HEK293 (cell line): Measurements from ENCODE around the gene P2RX4.
A peak's percentile ranks its signal among the peaks of the same experiment; 100 is the strongest.
"Not testable (repeated sequence)": the region's sequence is repeated elsewhere in the genome, so short reads cannot be mapped to it uniquely, and the experiment has no call there.

ENCODE experiments used
- CTCF ChIA-PET: fragments of 350-600 bp; formaldehyde crosslinking; extraction: SDS; loops from one replicate; lab custom pipeline; 2021; ENCODE audit warnings: antibody characterized with exemption; lab: Yijun Ruan, JAX
- POLR2A ChIA-PET: fragments of 300-600 bp; formaldehyde crosslinking; extraction: SDS; loops from one replicate; lab custom pipeline; 2020; ENCODE audit warnings: antibody characterized with exemption, inconsistent platforms; lab: Yijun Ruan, JAX
- H3K27ac ChIP-seq: fragments of 200-500 bp; sonication (Bioruptor generic); 2 replicates; pipeline ENCODE4 v1.5.1; 2014; ENCODE audit warnings: low read depth, low read length, control low read depth, inconsistent platforms; ENCODE audit errors: extremely low read depth
- H3K36me3 ChIP-seq, 2 experiments: fragments of 200-500 bp in 1 of 2; sonication (Bioruptor generic) in 1 of 2; 1 replicate in 1 of 2; 2 replicates in 1 of 2; pipeline ENCODE4 v1.5.1; 2014 to 2017; ENCODE audit warnings: inconsistent platforms in 2 of 2, low read length in 2 of 2; ENCODE audit not compliant: control insufficient read depth in 2 of 2, insufficient read depth in 1 of 2
- H3K4me1 ChIP-seq: fragments of 200-500 bp; sonication (Bioruptor generic); 2 replicates; pipeline ENCODE4 v1.5.1; 2014; ENCODE audit warnings: mild to moderate bottlenecking, low read length, inconsistent platforms; ENCODE audit not compliant: control insufficient read depth, insufficient read depth
- H3K4me3 ChIP-seq: 2 replicates; pipeline ENCODE4 v1.5.1; 2011; ENCODE audit warnings: low read depth, mild to moderate bottlenecking, control low read depth, low read length, moderate library complexity
- H3K9me3 ChIP-seq: fragments of 200-500 bp; sonication (Bioruptor generic); 2 replicates; pipeline ENCODE4 v1.5.1; 2014; ENCODE audit warnings: low read depth, low read length, inconsistent platforms; ENCODE audit not compliant: control insufficient read depth, insufficient read depth
- KLF8 ChIP-seq: fragments of 450-650 bp; formaldehyde crosslinking; IDR thresholded peaks from 2 replicates; pipeline ENCODE4 v1.5.1; 2016; ENCODE audit warnings: missing biosample characterization, missing genetic modification characterization
- MEIS1 ChIP-seq: sonication (generic); formaldehyde crosslinking; IDR thresholded peaks from 2 replicates; pipeline ENCODE4 v1.8.1; 2022; ENCODE audit warnings: missing genetic modification reagents, mild to moderate bottlenecking, borderline replicate concordance
- OSR2 ChIP-seq: fragments of 450-650 bp; formaldehyde crosslinking; IDR thresholded peaks from 2 replicates; pipeline ENCODE4 v1.5.1; 2016; ENCODE audit warnings: missing biosample characterization, missing genetic modification characterization
- ZBTB21 ChIP-seq: fragments of 450-650 bp; formaldehyde crosslinking; IDR thresholded peaks from 2 replicates; pipeline ENCODE4 v1.5.1; 2017; ENCODE audit warnings: missing biosample characterization, missing genetic modification characterization
- ZIC2 ChIP-seq: fragments of 450-650 bp; formaldehyde crosslinking; IDR thresholded peaks from 2 replicates; pipeline ENCODE4 v1.5.1; 2016; ENCODE audit warnings: missing biosample characterization, missing genetic modification characterization
- ZNF16 ChIP-seq: fragments of 450-650 bp; formaldehyde crosslinking; IDR thresholded peaks from 2 replicates; pipeline ENCODE4 v1.5.1; 2016; ENCODE audit warnings: low read depth, missing biosample characterization, missing genetic modification characterization
- ZNF223 ChIP-seq: fragments of 450-650 bp; formaldehyde crosslinking; IDR thresholded peaks from 2 replicates; pipeline ENCODE4 v1.5.1; 2016; ENCODE audit warnings: missing biosample characterization, missing genetic modification characterization
- ZNF521 ChIP-seq: fragments of 450-650 bp; formaldehyde crosslinking; IDR thresholded peaks from 2 replicates; pipeline ENCODE4 v1.5.1; 2017; ENCODE audit warnings: missing biosample characterization, mild to moderate bottlenecking, missing genetic modification characterization
- ZNF529 ChIP-seq: fragments of 450-650 bp; formaldehyde crosslinking; IDR thresholded peaks from 2 replicates; pipeline ENCODE4 v1.5.1; 2017; ENCODE audit warnings: missing genetic modification characterization, missing biosample characterization; ENCODE audit not compliant: insufficient replicate concordance
- ZNF560 ChIP-seq: fragments of 450-650 bp; formaldehyde crosslinking; IDR thresholded peaks from 2 replicates; pipeline ENCODE4 v1.5.1; 2017; ENCODE audit warnings: missing biosample characterization, missing genetic modification characterization, borderline replicate concordance
- ZNF837 ChIP-seq: fragments of 450-650 bp; formaldehyde crosslinking; IDR thresholded peaks from 2 replicates; pipeline ENCODE4 v1.5.1; 2016; ENCODE audit warnings: missing biosample characterization, missing genetic modification characterization
- TF ChIP-seq, protein P1 (sequence below): fragments of 450-650 bp; formaldehyde crosslinking; IDR thresholded peaks from 2 replicates; pipeline ENCODE4 v1.5.1; 2016; ENCODE audit warnings: missing biosample characterization, missing genetic modification characterization
- TF ChIP-seq, protein P2 (sequence below): fragments of 450-650 bp; formaldehyde crosslinking; conservative IDR thresholded peaks from 2 replicates; pipeline ENCODE4 v1.5.1; 2016; ENCODE audit warnings: low read depth, missing biosample characterization, missing genetic modification characterization
- TF ChIP-seq, protein P3 (sequence below): fragments of 450-650 bp; formaldehyde crosslinking; IDR thresholded peaks from 2 replicates; pipeline ENCODE4 v1.5.1; 2016; ENCODE audit warnings: missing biosample characterization, missing genetic modification characterization
- TF ChIP-seq, protein P4 (sequence below): fragments of 450-650 bp; formaldehyde crosslinking; IDR thresholded peaks from 2 replicates; pipeline ENCODE4 v1.5.1; 2016; ENCODE audit warnings: missing biosample characterization, missing genetic modification characterization, low read depth
- TF ChIP-seq, protein P5 (sequence below): fragments of 450-650 bp; formaldehyde crosslinking; IDR thresholded peaks from 2 replicates; pipeline ENCODE4 v1.5.1; 2016; ENCODE audit warnings: missing biosample characterization, missing genetic modification characterization

Gene P2RX4

DNA sequence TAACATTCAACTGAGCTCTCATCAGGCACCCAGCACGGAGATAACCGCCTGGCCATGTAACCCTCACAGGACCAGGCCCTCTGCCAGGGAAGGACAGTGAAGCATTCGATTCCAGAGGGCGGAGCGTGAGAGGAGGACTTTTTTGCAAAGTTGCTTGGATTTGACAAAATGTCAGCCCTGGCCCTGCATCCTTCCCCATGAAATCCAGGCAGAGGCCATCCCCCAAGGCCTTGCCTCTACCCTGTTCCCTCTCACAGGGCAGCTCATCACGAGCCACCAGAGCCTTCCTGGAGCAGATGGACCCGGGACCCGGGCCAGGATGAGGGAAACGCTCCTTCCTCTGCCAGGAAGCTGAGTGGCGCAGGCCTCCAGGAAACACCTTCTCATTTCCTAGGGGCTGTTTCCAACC lies 69.6 kb downstream of the P2RX4 start (continued):
- TF ChIP-seq, protein P1, sequence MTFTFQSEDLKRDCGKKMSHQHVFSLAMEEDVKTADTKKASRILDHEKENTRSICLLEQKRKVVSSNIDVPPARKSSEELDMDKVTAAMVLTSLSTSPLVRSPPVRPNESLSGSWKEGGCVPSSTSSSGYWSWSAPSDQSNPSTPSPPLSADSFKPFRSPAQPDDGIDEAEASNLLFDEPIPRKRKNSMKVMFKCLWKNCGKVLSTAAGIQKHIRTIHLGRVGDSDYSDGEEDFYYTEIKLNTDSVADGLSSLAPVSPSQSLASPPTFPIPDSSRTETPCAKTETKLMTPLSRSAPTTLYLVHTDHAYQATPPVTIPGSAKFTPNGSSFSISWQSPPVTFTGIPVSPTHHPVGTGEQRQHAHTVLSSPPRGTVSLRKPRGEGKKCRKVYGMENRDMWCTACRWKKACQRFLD (tag by site-specific recombination), result no peak
- TF ChIP-seq KLF8 (tag by site-specific recombination) (no peak), ZIC2 (tag by site-specific recombination) (no peak), MEIS1 (CRISPR knock-in tag) (no peak), ZNF560 (tag by site-specific recombination) (no peak), ZNF521 (no peak), ZNF16 (tag by site-specific recombination) (no peak), ZNF837 (no peak)
- TF ChIP-seq, protein P2, sequence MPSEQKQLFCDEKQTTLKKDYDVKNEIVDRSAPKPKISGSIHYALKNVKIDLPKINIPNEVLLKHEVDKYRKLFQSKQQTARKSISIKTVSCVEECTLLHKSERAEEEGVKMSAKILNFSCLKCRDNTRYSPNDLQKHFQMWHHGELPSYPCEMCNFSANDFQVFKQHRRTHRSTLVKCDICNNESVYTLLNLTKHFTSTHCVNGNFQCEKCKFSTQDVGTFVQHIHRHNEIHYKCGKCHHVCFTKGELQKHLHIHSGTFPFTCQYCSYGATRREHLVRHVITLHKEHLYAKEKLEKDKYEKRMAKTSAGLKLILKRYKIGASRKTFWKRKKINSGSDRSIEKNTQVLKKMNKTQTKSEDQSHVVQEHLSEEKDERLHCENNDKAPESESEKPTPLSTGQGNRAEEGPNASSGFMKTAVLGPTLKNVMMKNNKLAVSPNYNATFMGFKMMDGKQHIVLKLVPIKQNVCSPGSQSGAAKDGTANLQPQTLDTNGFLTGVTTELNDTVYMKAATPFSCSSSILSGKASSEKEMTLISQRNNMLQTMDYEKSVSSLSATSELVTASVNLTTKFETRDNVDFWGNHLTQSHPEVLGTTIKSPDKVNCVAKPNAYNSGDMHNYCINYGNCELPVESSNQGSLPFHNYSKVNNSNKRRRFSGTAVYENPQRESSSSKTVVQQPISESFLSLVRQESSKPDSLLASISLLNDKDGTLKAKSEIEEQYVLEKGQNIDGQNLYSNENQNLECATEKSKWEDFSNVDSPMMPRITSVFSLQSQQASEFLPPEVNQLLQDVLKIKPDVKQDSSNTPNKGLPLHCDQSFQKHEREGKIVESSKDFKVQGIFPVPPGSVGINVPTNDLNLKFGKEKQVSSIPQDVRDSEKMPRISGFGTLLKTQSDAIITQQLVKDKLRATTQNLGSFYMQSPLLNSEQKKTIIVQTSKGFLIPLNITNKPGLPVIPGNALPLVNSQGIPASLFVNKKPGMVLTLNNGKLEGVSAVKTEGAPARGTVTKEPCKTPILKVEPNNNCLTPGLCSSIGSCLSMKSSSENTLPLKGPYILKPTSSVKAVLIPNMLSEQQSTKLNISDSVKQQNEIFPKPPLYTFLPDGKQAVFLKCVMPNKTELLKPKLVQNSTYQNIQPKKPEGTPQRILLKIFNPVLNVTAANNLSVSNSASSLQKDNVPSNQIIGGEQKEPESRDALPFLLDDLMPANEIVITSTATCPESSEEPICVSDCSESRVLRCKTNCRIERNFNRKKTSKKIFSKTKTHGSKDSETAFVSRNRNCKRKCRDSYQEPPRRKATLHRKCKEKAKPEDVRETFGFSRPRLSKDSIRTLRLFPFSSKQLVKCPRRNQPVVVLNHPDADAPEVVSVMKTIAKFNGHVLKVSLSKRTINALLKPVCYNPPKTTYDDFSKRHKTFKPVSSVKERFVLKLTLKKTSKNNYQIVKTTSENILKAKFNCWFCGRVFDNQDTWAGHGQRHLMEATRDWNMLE (tag by site-specific recombination), result no peak

DNA sequence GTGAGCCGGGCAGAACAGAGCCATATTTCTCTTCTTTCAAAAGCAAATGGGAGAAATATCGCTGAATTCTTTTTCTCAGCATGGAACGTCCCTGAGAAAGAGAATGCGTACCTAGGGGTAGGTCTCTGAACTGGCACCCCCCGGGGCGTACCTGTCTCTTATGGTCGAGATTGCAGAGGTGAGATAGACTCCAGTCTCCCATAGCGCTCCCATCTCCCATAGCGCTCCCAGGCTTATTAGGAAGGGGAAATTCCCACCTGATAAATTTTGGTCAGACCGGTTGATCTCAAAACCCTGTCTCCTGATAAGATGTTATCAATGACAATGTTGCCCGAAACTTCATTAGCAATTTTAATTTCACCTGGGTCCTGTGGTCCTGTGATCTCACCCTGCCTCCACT lies 70.6 kb downstream of the P2RX4 start:
- H3K4me1 ChIP-seq, H3K27ac ChIP-seq, POLR2A ChIA-PET, H3K9me3 ChIP-seq, H3K36me3 ChIP-seq, H3K4me3 ChIP-seq, CTCF ChIA-PET: not testable (repeated sequence)

DNA sequence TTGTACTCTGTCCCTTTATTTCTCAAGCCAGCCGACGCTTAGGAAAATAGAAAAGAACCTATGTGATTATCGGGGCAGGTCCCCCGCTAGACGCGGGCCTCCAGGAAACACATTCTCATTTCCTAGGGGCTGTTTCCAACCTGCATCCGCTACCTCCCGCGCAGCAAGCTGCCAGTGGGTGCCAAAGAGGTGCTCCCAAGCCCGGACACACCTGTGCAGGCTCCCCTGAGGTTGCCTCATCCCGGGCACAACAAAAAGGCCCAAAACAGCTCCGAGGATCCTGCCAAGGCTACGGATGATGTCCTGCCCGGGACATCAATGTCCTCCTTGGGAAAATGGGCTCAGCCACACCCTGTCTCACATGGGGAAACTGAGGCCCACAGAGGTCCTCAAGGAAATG lies 71.2 kb downstream of the P2RX4 start:
- POLR2A ChIA-PET, CTCF ChIA-PET, H3K4me1 ChIP-seq, H3K4me3 ChIP-seq, H3K9me3 ChIP-seq, H3K36me3 ChIP-seq, H3K27ac ChIP-seq: not testable (repeated sequence)

DNA sequence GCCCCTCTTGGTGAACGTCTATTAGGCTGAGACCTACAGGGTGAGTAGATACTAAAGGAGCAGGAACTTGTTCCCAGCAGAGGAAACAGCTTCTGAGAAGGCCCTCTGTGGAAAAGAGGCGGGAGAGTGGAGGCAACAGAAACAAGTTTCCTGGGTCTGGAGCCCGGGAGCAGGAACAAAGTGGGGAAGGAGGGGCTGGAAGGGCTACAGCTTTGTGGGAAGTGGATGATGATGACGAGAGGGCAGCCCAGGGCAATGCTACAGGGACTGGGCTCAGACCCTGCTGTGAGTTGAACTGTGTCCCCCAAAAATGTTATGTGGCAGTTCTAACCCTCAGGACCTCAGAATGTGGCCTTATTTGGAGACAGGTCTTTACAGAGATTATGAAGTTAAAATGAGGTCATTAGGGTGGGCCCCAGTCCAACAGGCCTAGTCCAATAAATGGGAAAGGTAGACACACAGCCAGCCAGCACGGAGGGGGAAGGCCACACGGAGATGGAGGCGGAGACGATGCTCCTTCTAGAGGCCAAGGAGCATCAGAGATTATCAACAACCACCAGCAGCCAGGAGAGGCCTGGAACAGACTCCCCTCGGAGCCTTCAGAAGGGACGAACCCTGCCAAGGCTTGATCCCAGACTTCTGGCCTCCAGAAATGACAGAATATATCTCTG lies 72.3 kb downstream of the P2RX4 start:
- H3K36me3 ChIP-seq, result no peaks in the 10 kb centered on the region
- H3K27ac ChIP-seq, result no peak overlapping the region
- no peaks in the 10 kb centered on the region for H3K9me3 ChIP-seq
- CTCF ChIA-PET, result interaction anchor here (0.7 kb wide), 2 partner anchors 13 to 117 kb away, joined by 4 read pairs; no protein-coding TSS in a partner anchor
- H3K4me3 ChIP-seq, result no peak overlapping the region
- POLR2A ChIA-PET, result no interaction called here
- H3K4me1 ChIP-seq, result no peaks in the 10 kb centered on the region
- TF ChIP-seq OSR2 (tag by site-specific recombination) (no peak), ZBTB21 (tag by site-specific recombination) (no peak), ZNF529 (tag by site-specific recombination) (no peak), ZNF223 (tag by site-specific recombination) (no peak)
- TF ChIP-seq, protein P3, sequence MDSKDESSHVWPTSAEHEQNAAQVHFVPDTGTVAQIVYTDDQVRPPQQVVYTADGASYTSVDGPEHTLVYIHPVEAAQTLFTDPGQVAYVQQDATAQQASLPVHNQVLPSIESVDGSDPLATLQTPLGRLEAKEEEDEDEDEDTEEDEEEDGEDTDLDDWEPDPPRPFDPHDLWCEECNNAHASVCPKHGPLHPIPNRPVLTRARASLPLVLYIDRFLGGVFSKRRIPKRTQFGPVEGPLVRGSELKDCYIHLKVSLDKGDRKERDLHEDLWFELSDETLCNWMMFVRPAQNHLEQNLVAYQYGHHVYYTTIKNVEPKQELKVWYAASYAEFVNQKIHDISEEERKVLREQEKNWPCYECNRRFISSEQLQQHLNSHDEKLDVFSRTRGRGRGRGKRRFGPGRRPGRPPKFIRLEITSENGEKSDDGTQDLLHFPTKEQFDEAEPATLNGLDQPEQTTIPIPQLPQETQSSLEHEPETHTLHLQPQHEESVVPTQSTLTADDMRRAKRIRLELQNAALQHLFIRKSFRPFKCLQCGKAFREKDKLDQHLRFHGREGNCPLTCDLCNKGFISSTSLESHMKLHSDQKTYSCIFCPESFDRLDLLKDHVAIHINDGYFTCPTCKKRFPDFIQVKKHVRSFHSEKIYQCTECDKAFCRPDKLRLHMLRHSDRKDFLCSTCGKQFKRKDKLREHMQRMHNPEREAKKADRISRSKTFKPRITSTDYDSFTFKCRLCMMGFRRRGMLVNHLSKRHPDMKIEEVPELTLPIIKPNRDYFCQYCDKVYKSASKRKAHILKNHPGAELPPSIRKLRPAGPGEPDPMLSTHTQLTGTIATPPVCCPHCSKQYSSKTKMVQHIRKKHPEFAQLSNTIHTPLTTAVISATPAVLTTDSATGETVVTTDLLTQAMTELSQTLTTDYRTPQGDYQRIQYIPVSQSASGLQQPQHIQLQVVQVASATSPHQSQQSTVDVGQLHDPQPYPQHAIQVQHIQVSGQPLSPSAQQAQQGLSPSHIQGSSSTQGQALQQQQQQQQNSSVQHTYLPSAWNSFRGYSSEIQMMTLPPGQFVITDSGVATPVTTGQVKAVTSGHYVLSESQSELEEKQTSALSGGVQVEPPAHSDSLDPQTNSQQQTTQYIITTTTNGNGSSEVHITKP, result peak; percentile 74
- TF ChIP-seq, protein P4, sequence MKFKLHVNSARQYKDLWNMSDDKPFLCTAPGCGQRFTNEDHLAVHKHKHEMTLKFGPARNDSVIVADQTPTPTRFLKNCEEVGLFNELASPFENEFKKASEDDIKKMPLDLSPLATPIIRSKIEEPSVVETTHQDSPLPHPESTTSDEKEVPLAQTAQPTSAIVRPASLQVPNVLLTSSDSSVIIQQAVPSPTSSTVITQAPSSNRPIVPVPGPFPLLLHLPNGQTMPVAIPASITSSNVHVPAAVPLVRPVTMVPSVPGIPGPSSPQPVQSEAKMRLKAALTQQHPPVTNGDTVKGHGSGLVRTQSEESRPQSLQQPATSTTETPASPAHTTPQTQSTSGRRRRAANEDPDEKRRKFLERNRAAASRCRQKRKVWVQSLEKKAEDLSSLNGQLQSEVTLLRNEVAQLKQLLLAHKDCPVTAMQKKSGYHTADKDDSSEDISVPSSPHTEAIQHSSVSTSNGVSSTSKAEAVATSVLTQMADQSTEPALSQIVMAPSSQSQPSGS (tag by site-specific recombination), result 0 out of 2 replicates have a peak, but pooled peaks have one; percentile 22
- TF ChIP-seq, protein P5, sequence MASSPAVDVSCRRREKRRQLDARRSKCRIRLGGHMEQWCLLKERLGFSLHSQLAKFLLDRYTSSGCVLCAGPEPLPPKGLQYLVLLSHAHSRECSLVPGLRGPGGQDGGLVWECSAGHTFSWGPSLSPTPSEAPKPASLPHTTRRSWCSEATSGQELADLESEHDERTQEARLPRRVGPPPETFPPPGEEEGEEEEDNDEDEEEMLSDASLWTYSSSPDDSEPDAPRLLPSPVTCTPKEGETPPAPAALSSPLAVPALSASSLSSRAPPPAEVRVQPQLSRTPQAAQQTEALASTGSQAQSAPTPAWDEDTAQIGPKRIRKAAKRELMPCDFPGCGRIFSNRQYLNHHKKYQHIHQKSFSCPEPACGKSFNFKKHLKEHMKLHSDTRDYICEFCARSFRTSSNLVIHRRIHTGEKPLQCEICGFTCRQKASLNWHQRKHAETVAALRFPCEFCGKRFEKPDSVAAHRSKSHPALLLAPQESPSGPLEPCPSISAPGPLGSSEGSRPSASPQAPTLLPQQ (tag by site-specific recombination), result peak; percentile 99
